Esophagus squamous epithelium (tissue), 4 donors: ENCODE data around the gene C1orf216.

ENCODE experiments used
- POLR2A ChIP-seq, 4 donors: fragments of 450-650 bp; IDR thresholded peaks; one replicate each; pipeline ENCODE4 v1.6.1; 2017; ENCODE audit warnings: antibody characterized with exemption in 4 of 4, mild to moderate bottlenecking in 4 of 4, moderate library complexity in 3 of 4
- TF ChIP-seq, protein P1 (sequence below), 6 experiments: fragments of 450-650 bp in 4 of 6; fragments of 200-600 bp in 2 of 6; sonication (generic) in 2 of 6; IDR thresholded peaks; one replicate each; pipeline ENCODE4 v1.5.1; 2016 to 2019; ENCODE audit warnings: antibody characterized with exemption in 6 of 6, mild to moderate bottlenecking in 4 of 6, moderate library complexity in 4 of 6

DNA sequence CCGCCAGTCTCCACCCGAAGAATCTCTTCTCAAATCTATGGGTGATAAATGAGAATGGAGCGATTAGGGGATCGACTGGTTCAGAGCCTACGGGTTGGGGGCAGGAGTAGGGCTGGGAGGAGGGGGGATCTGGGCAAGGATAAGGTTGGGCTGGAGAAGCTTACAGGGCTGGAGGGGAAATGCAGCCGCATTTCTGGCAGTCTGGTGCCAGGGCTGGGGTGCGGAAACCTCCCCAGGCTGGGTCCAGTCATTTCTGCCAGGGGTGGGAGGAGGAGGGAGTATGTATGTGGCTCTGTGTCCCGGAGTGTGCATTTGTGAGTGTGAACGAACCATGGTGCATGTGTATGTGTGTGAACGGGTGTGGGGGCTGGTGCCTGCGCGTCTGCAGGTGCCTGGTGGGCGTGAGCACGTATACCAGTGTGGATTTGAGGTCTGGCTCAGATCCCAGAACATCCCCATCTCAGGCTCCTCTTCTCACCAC is 10.2 kb downstream of the C1orf216 start:
- TF ChIP-seq, protein P1, sequence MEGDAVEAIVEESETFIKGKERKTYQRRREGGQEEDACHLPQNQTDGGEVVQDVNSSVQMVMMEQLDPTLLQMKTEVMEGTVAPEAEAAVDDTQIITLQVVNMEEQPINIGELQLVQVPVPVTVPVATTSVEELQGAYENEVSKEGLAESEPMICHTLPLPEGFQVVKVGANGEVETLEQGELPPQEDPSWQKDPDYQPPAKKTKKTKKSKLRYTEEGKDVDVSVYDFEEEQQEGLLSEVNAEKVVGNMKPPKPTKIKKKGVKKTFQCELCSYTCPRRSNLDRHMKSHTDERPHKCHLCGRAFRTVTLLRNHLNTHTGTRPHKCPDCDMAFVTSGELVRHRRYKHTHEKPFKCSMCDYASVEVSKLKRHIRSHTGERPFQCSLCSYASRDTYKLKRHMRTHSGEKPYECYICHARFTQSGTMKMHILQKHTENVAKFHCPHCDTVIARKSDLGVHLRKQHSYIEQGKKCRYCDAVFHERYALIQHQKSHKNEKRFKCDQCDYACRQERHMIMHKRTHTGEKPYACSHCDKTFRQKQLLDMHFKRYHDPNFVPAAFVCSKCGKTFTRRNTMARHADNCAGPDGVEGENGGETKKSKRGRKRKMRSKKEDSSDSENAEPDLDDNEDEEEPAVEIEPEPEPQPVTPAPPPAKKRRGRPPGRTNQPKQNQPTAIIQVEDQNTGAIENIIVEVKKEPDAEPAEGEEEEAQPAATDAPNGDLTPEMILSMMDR (IDR thresholded peaks at IDR 0.05) = no peak
- TF ChIP-seq POLR2A (IDR thresholded peaks at IDR 0.05) = no peak
